Gastroesophageal sphincter (tissue), 4 donors: ENCODE results near the gene KIAA1217. TPM values are rescaled to one million over a fixed set of nuclear protein-coding genes. Genes with fewer than 3 reads are reported as not detected.
"Not testable (repeated sequence)": the region's sequence is repeated elsewhere in the genome, so short reads cannot be mapped to it uniquely, and the experiment has no call there.

ENCODE experiments used
- ATAC-seq: fragments of 150-250 bp; one replicate; pipeline ENCODE4 v1.9.1; 2016; ENCODE audit warnings: mild to moderate bottlenecking, moderate library complexity
- H3K27ac ChIP-seq, 4 donors: fragments of 200-600 bp; sonication (generic) in 3 of 4; 1 replicate in 3 of 4; 2 replicates in 1 of 4; pipeline ENCODE4 v1.5.1; 2016 to 2019
- H3K27me3 ChIP-seq: fragments of 200-600 bp; sonication (generic); one replicate; pipeline ENCODE4 v1.5.1; 2019
- H3K36me3 ChIP-seq, 2 donors: fragments of 200-600 bp; sonication (generic); one replicate each; pipeline ENCODE4 v1.5.1; 2019; ENCODE audit warnings: control low read depth in 1 of 2
- H3K4me1 ChIP-seq, 3 donors: fragments of 200-600 bp; sonication (generic); 1 replicate in 2 of 3; 2 replicates in 1 of 3; pipeline ENCODE4 v1.5.1; 2016 to 2019; ENCODE audit warnings: control low read depth in 2 of 3
- H3K4me3 ChIP-seq, 2 donors: fragments of 200-600 bp; sonication (generic); one replicate each; pipeline ENCODE4 v1.5.1; 2019; ENCODE audit warnings: mild to moderate bottlenecking in 1 of 2, moderate library complexity in 1 of 2
- H3K9me3 ChIP-seq, 3 donors: fragments of 200-600 bp; sonication (generic); one replicate each; pipeline ENCODE4 v1.5.1; 2017 to 2019; ENCODE audit warnings: control low read depth in 2 of 3
- CTCF ChIP-seq, 4 experiments: fragments of 200-600 bp in 2 of 4; fragments of 450-650 bp in 2 of 4; sonication (generic) in 1 of 4; IDR thresholded peaks; one replicate each; pipeline ENCODE4 v1.5.1; 2017 to 2019; ENCODE audit warnings: antibody characterized with exemption in 4 of 4, mild to moderate bottlenecking in 2 of 4, moderate library complexity in 2 of 4
- EP300 ChIP-seq: sonication (generic); formaldehyde crosslinking; IDR thresholded peaks from one replicate; pipeline ENCODE4 v1.6.1; 2017; ENCODE audit warnings: antibody characterized with exemption, mild to moderate bottlenecking
- POLR2A ChIP-seq, 2 donors: fragments of 450-650 bp; IDR thresholded peaks; one replicate each; pipeline ENCODE4 v1.6.1; 2017; ENCODE audit warnings: antibody characterized with exemption in 2 of 2, mild to moderate bottlenecking in 2 of 2, moderate library complexity in 1 of 2
- POLR2AphosphoS5 ChIP-seq: sonication (generic); formaldehyde crosslinking; IDR thresholded peaks from one replicate; pipeline ENCODE4 v1.6.1; 2017; ENCODE audit warnings: antibody characterized with exemption
- WGBS, 2 donors: methylation state at CpG; one replicate each; pipeline ENCODE4 v1.1.5; 2018; ENCODE audit warnings: low coverage in 1 of 2; 5-methylcytosine and 5-hydroxymethylcytosine counted together
- total RNA-seq, 4 donors: library from RNA; depleted of rRNA; stranded (reverse); fragments of >200 nt; gene quantifications; one replicate each; pipeline ENCODE4 v1.1.0, GENCODE V29; 2016

KIAA1217 gene
- total RNA-seq, 4 donors from 2014 or later = 9.7 to 15.3 (median 12.7) TPM

DNA sequence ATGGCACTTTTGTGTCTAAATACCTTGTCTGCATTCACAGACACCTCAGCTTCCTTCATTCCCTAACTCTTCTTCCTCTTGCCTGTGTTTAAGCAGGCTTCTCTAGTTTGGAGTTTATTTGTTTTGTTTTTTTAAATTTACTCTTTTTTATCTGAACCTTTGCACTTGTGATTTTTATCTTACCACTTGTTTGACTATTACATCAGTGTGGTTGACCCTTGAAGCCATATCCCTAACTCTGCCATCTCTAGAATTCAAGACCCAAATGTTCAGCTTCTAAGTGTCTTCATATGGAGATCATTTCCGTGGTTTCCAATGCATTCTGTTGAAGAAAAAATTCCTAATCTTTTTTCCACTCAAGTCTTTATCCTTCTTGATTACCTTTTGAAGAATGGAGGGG lies 233.3 kb downstream of the KIAA1217 start:
- ATAC-seq = no peak

DNA sequence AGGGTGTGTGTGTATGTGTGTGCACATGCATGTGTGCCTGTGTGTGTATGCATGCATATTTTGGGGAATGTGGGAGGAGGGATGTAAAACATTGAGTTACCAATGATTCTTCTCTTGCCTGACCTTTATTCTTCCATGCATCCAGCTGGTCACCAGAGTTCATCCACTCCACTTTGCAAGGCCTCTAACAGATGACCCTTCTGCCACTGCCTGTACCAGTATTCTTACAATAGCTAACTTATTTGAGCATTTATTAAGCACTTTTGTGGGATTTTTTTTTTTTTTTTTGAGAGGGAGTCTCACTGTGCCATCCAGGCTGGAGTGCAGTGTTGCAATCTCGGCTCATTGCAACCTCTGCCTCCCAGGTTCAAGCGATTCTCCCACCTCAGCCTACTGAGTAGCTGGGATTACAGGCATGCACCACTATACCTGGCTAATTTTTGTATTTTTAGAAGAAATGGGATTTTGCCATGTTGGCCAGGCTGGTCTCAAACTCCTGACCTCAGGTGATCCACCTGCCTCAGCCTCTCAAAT lies 233.8 kb downstream of the KIAA1217 start:
- H3K4me1 ChIP-seq, H3K27me3 ChIP-seq, ATAC-seq, H3K9me3 ChIP-seq, H3K27ac ChIP-seq, H3K4me3 ChIP-seq: not testable (repeated sequence)
- H3K36me3 ChIP-seq = peaks cover 0 to 23% of the 10 kb centered on the region in 2 donors
- WGBS, 2 donors = 100% methylated on average over 2 of the region's 2 CpGs; no CpG with 5 or more reads in 1 of the 2 donors

More for the DNA sequence above, 233.3 kb downstream of the KIAA1217 start:
- Histone ChIP-seq H3K9me3 (no peaks in the 10 kb centered on the region), H3K4me1 (no peaks in the 10 kb centered on the region), H3K4me3 (no peak overlapping the region), H3K27me3 (no peaks in the 10 kb centered on the region), H3K36me3 (peaks cover 0 to 23% of the 10 kb centered on the region in 2 donors), H3K27ac (no peak overlapping the region)
- TF ChIP-seq POLR2AphosphoS5 = no peak
- WGBS, 2 donors = 69 to 86% methylated on average over 1 of the region's 1 CpG

DNA sequence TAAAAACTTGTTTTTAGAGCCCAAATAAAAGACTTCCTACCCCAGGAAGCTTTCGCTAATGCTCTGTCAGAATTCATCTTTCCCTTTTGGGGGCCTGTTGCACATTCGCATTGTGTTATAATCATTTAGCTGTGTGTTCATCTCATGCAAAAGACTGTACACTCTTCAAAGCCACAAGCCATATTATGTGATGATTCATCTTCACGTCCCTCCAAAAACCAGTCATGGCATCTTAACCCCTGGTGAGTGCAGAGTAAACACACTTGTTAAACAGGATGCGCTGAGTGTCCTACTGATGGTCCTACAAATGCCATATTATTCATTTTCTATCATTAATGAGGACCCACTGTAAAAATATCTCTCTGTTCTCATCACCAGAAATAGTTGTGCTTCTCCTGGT lies 235.4 kb downstream of the KIAA1217 start:
- no peaks in the 10 kb centered on the region for H3K27me3 ChIP-seq
- TF ChIP-seq EP300 = no peak
- no peak for ATAC-seq
- H3K9me3 ChIP-seq = no peaks in the 10 kb centered on the region
- H3K4me1 ChIP-seq = peaks cover 0 to 13% (median 0%) of the 10 kb centered on the region in 3 donors
- H3K36me3 ChIP-seq = peaks cover 0 to 15% of the 10 kb centered on the region in 2 donors
- H3K27ac ChIP-seq = no peak overlapping the region
- H3K4me3 ChIP-seq = no peak overlapping the region
- 82 to 89% methylated on average over 4 of the region's 4 CpGs for WGBS, 2 donors

DNA sequence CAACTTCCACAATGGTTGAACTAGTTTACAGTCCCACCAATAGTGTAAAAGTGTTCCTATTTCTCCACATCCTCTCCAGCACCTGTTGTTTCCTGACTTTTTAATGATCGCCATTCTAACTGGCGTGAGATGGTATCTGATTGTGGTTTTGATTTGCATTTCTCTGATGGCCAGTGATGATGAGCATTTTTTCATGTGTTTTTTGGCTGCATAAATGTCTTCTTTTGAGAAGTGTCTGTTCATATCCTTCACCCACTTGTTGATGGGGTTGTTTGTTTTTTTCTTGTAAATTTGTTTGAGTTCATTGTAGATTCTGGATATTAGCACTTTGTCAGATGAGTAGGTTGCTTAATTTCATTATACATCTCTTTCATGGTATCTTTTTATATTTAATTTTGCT lies 237.0 kb downstream of the KIAA1217 start:
- H3K4me1 ChIP-seq = peaks cover 0 to 21% (median 0%) of the 10 kb centered on the region in 3 donors
- H3K9me3 ChIP-seq, H3K27ac ChIP-seq, H3K27me3 ChIP-seq, H3K4me3 ChIP-seq, H3K36me3 ChIP-seq, ATAC-seq: not testable (repeated sequence)
- 100% methylated on average over 1 to 2 of the region's 2 CpGs for WGBS, 2 donors

DNA sequence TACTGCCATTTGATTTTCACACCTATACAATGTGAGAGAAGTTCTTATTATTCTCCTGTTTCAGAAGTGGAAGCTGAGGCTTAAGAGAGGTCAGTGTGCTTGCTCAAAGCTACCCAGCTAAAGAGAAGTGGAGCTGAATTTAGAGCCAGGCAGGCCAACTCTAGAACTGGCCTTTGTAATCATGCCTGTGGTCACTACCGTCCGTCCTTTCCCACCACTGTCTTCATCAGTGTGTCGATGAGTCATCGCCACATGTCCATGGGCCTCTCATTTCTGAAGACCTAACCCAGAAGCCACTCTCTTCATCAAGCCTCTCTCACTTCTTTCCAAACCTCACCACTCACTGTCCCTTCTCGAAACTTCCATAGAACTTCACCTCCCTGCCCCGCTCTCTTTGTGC lies 237.8 kb downstream of the KIAA1217 start:
- ATAC-seq = no peak
- H3K27ac ChIP-seq = no peak overlapping the region
- no peak for TF ChIP-seq EP300
- TF ChIP-seq POLR2AphosphoS5 = no peak
- H3K4me1 ChIP-seq = peaks cover 0 to 21% (median 0%) of the 10 kb centered on the region in 3 donors
- WGBS, 2 donors = 70 to 88% methylated on average over 3 to 6 of the region's 6 CpGs
- H3K36me3 ChIP-seq = peaks cover 0 to 5% of the 10 kb centered on the region in 2 donors
- H3K4me3 ChIP-seq = no peak overlapping the region
- no peaks in the 10 kb centered on the region for H3K27me3 ChIP-seq
- no peaks in the 10 kb centered on the region for H3K9me3 ChIP-seq

- WGBS, 2 donors = 77 to 100% methylated on average over 3 of the region's 3 CpGs
- peaks cover 0 to 28% (median 0%) of the 10 kb centered on the region in 3 donors for H3K4me1 ChIP-seq
- H3K4me3 ChIP-seq = no peak overlapping the region
- H3K27me3 ChIP-seq = no peaks in the 10 kb centered on the region
- peaks cover 0 to 5% of the 10 kb centered on the region in 2 donors for H3K36me3 ChIP-seq
- no peaks in the 10 kb centered on the region for H3K9me3 ChIP-seq
- TF ChIP-seq EP300 = no peak
- no peak for TF ChIP-seq POLR2A (IDR thresholded peaks at IDR 0.05)
- TF ChIP-seq POLR2AphosphoS5 = no peak
- TF ChIP-seq CTCF (IDR thresholded peaks at IDR 0.05) = no peak
- H3K27ac ChIP-seq = peak overlapping the region in 1 of 4 donors; percentile 24
- no peak for ATAC-seq
Measured at GRCh38 chr10:24448351-24448999, 239.5 kb downstream of the KIAA1217 start.

DNA sequence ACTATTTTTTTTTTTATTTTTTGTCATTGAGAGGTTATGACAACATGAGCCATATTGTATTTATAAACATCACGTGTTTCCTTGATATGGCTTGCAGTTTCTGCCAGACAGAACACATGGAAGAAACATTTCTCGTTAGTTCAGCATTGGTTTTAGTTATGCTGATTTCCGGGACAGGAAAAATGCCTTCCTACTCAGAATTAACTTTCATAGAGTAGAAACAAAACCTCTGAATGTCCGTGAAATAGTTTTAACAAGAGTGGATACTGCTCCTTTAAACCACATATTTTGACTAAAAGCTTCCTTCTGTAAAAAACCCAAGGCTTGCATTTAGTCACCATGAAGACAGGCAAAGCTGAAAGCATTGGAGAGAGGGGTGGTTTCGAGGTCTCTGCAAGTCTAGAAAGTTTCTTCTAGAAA lies 240.4 kb downstream of the KIAA1217 start:
- TF ChIP-seq POLR2AphosphoS5 (peak; percentile 5), POLR2A (IDR thresholded peaks at IDR 0.05) (no peak)
- 35 to 50% methylated on average over 1 to 5 of the region's 5 CpGs for WGBS, 2 donors
- peaks cover 0 to 28% (median 0%) of the 10 kb centered on the region in 3 donors for H3K4me1 ChIP-seq
- H3K9me3 ChIP-seq = no peaks in the 10 kb centered on the region
- H3K36me3 ChIP-seq = peaks cover 0 to 4% of the 10 kb centered on the region in 2 donors
- H3K4me3 ChIP-seq = peak overlapping the region in 1 of 2 donors; percentile 14
- H3K27ac ChIP-seq = peak overlapping the region in 3 of 4 donors; percentile 23 to 42 (median 24)
- H3K27me3 ChIP-seq = no peaks in the 10 kb centered on the region
- ATAC-seq = no peak

DNA sequence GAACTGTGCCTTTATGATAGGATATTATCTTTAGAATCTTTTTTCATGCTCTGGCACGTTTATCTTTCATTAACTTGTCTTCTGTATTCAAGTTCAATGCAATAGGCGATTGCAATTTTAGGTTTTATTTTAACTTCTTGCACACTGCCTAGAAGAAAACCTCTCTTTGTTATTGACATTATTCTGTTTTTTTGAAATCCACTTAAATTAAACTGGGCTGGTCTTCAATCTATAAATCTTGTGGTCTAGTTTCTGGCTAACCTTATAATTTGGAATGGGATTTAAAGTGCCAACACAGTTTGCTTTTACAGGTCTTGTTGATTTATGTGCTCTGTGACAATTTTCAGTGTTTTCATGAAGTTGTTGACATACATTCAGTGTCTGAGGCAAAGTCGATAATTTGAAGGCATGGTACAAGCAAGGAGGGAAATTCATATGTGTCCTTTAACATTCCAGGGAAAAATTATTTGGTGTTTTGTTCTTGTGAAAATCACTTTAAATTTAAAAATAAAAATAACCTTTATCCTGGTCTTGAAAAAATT lies 240.9 kb downstream of the KIAA1217 start:
- Histone ChIP-seq H3K27ac (peak overlapping the region in 3 of 4 donors; percentile 23 to 42 (median 24)), H3K4me1 (peaks cover 0 to 28% (median 0%) of the 10 kb centered on the region in 3 donors), H3K9me3 (no peaks in the 10 kb centered on the region), H3K36me3 (no peaks in the 10 kb centered on the region), H3K4me3 (peak overlapping the region in 1 of 2 donors; percentile 14), H3K27me3 (no peaks in the 10 kb centered on the region)
- ATAC-seq = no peak
- no peak for TF ChIP-seq POLR2A (IDR thresholded peaks at IDR 0.05)
- TF ChIP-seq EP300 = no peak
- TF ChIP-seq POLR2AphosphoS5 = no peak
- TF ChIP-seq CTCF (IDR thresholded peaks at IDR 0.05) = no peak
- 31 to 55% methylated on average over 3 of the region's 3 CpGs for WGBS, 2 donors
